ENCODE measurements around the gene TSPAN13.

DNA sequence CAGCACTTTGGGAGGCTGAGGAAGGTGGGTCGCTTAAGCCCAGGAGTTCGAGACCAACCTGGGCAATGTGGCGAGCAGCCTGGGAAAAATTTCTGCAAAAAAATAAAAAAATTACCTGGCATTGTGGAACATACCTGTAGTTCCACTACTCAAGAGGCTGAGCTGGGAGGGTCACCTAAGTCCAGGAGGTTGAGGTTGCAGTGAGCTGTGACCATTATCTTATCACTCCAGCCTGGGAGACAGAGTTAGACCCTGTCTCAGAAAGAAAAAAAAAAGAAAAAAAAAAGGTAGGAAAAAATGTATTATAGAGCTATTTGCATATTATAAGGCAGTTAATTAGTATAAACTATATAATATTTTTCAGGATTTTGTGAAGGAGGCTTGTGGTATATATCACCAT lies 11.0 kb upstream of the TSPAN13 start:
- TF ChIP-seq, protein P1, sequence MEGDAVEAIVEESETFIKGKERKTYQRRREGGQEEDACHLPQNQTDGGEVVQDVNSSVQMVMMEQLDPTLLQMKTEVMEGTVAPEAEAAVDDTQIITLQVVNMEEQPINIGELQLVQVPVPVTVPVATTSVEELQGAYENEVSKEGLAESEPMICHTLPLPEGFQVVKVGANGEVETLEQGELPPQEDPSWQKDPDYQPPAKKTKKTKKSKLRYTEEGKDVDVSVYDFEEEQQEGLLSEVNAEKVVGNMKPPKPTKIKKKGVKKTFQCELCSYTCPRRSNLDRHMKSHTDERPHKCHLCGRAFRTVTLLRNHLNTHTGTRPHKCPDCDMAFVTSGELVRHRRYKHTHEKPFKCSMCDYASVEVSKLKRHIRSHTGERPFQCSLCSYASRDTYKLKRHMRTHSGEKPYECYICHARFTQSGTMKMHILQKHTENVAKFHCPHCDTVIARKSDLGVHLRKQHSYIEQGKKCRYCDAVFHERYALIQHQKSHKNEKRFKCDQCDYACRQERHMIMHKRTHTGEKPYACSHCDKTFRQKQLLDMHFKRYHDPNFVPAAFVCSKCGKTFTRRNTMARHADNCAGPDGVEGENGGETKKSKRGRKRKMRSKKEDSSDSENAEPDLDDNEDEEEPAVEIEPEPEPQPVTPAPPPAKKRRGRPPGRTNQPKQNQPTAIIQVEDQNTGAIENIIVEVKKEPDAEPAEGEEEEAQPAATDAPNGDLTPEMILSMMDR (IDR thresholded peaks at IDR 0.05): no peak
- TF ChIP-seq POLR2A (IDR thresholded peaks at IDR 0.05): no peak
